ENCODE results near the gene CD180. TPM values are rescaled to one million over a fixed set of nuclear protein-coding genes. Genes with fewer than 3 reads are reported as not detected.

Gene CD180
- total RNA-seq, 1 experiment from 2014 or later = not detected

DNA sequence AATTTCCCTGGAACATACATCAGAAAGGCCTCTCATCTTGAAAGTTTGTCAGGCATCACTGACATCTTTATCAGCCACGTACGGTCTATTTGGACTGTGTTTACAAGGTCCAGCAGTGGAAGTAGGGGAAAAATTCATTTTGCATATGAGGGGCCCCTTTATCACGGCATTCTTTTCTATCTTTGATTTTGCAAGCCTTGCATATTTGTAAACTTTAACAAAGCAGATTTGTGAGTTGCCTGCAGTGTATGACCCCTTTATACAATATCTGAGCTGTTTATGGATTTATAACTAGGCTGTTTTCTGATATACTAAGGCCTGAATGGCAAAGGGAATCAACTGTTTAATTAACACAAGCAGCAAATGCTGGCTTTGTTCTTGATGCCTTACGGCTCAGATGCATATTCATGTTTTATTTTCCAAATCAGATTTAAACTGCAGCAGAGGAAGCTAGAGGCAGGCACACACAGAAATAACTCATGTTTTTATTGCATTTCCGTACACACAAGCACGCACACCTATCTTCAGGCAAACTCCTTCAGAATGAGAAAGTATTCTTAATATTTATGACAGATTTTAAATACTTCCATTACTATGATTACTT is 61.1 kb downstream of the CD180 start:
- Histone ChIP-seq H3K9me3 (ENCODE audit: control insufficient read depth in 1 of 2, insufficient read depth in 1 of 2, low read depth in 1 of 2, low read length in 2 of 2) (no peaks in the 10 kb centered on the region), H3K36me3 (ENCODE audit: control insufficient read depth in 1 of 2, insufficient read depth in 2 of 2, low read length in 2 of 2) (no peaks in the 10 kb centered on the region), H3K4me1 (ENCODE audit: control insufficient read depth in 1 of 2, insufficient read depth in 2 of 2, low read length in 2 of 2) (no peaks in the 10 kb centered on the region), H2AFZ (ENCODE audit: low read depth, low read length, poor library complexity, severe bottlenecking) (no peak overlapping the region), H3K4me2 (ENCODE audit: low read length) (no peak overlapping the region), H3K9me2 (ENCODE audit: insufficient read depth) (no peaks in the 10 kb centered on the region), H4K20me1 (ENCODE audit: insufficient read depth) (no peaks in the 10 kb centered on the region), H3K27me3 (ENCODE audit: insufficient read depth, low read length) (peaks cover 20% of the 10 kb centered on the region; the same call in 1 of the 2 replicates), H3K79me2 (ENCODE audit: insufficient read depth, low read length) (no peaks in the 10 kb centered on the region), H3K9ac (ENCODE audit: low read length) (no peak overlapping the region), H3K27ac (ENCODE audit: low read depth, low read length) (no peak overlapping the region), H3K4me3 (replicated peaks in 1 of 2; ENCODE audit: low read depth in 1 of 2, low read length in 2 of 2) (no peak overlapping the region)
- RAD21 ChIA-PET (ENCODE audit: low non-redundant PET in 1 of 2, low total read pairs in 2 of 2, uncharacterized antibody in 2 of 2, unreplicated experiment in 2 of 2) = no interaction called here
- intact Hi-C loops (cut with micrococcal nuclease) = no loop called here
- ATAC-seq (no peak), DNase-seq (ENCODE audit: low read depth, low spot score) (no peak)
- POLR2A ChIA-PET = no interaction called here
- no TSS peak for BruUV-seq (replicated peaks)
- CTCF ChIA-PET = no interaction called here
- TF ChIP-seq MAX (IDR thresholded peaks at IDR 0.05) (no peak), ZNF274 (IDR thresholded peaks at IDR 0.05; ENCODE audit: low read depth, low read length) (no peak), REST (IDR thresholded peaks at IDR 0.05; ENCODE audit: low read depth) (no peak), SP1 (IDR thresholded peaks at IDR 0.05; ENCODE audit: low read depth) (no peak), POLR2A (IDR thresholded peaks at IDR 0.05; ENCODE audit: borderline replicate concordance, extremely low read depth, insufficient read depth, insufficient read length) (no peak), TCF7L2 (IDR thresholded peaks at IDR 0.05; ENCODE audit: borderline replicate concordance, extremely low read depth, insufficient read depth, insufficient read length) (no peak), RAD21 (IDR thresholded peaks at IDR 0.05; ENCODE audit: low read depth) (no peak), SRF (IDR thresholded peaks at IDR 0.05; ENCODE audit: low read depth) (no peak), SIN3A (IDR thresholded peaks at IDR 0.05; ENCODE audit: low read depth) (no peak), FOSL1 (IDR thresholded peaks at IDR 0.05; ENCODE audit: low read depth) (no peak), ELF1 (IDR thresholded peaks at IDR 0.05; ENCODE audit: borderline replicate concordance, low read depth) (no peak), JUND (IDR thresholded peaks at IDR 0.05) (no peak), EGR1 (IDR thresholded peaks at IDR 0.05; ENCODE audit: low read depth) (no peak), CTCF (IDR thresholded peaks at IDR 0.05 in 2 of 3, conservative IDR thresholded peaks at IDR 0.05 in 1 of 3; ENCODE audit: borderline replicate concordance in 1 of 3, insufficient read depth in 1 of 3, low read depth in 2 of 3, low read length in 2 of 3) (no peak), EZH2phosphoT487 (IDR thresholded peaks at IDR 0.05; ENCODE audit: borderline replicate concordance) (no peak), POLR2AphosphoS5 (IDR thresholded peaks at IDR 0.05; ENCODE audit: low read depth, low read length) (no peak)
- TF ChIP-seq, protein P1, sequence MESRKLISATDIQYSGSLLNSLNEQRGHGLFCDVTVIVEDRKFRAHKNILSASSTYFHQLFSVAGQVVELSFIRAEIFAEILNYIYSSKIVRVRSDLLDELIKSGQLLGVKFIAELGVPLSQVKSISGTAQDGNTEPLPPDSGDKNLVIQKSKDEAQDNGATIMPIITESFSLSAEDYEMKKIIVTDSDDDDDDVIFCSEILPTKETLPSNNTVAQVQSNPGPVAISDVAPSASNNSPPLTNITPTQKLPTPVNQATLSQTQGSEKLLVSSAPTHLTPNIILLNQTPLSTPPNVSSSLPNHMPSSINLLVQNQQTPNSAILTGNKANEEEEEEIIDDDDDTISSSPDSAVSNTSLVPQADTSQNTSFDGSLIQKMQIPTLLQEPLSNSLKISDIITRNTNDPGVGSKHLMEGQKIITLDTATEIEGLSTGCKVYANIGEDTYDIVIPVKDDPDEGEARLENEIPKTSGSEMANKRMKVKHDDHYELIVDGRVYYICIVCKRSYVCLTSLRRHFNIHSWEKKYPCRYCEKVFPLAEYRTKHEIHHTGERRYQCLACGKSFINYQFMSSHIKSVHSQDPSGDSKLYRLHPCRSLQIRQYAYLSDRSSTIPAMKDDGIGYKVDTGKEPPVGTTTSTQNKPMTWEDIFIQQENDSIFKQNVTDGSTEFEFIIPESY (IDR thresholded peaks at IDR 0.05; ENCODE audit: extremely low read depth, insufficient replicate concordance, low read length) = no peak
- TF ChIP-seq, protein P2, sequence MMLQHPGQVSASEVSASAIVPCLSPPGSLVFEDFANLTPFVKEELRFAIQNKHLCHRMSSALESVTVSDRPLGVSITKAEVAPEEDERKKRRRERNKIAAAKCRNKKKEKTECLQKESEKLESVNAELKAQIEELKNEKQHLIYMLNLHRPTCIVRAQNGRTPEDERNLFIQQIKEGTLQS (IDR thresholded peaks at IDR 0.05) = no peak

Measured in HCT116 (cell line).